ENCODE results near the gene SPATA32. TPM values are rescaled to one million over a fixed set of nuclear protein-coding genes. Genes with fewer than 3 reads are reported as not detected.

The SPATA32 gene
- total RNA-seq, 4 donors from 2014 or later: not detected

- no peak for TF ChIP-seq POLR2A (IDR thresholded peaks at IDR 0.05)
- peak; percentile 27 to 94 (median 84) for TF ChIP-seq CTCF (IDR thresholded peaks at IDR 0.05)
- intact Hi-C loops (cut with DNase I): loop anchor here (2.0 to 5.0 kb wide), 2 partner anchors 55 to 107 kb away; partner anchors contain the start of gene FMNL1
- H3K4me3 ChIP-seq (replicated peaks in 1 of 3): no peak overlapping the region
- H3K4me1 ChIP-seq: peaks cover 14 to 16% of the 10 kb centered on the region in 2 donors
- H3K36me3 ChIP-seq: peaks cover 17 to 19% of the 10 kb centered on the region in 2 donors
- H3K9me3 ChIP-seq: no peaks in the 10 kb centered on the region
- WGBS, 2 donors: 34 to 35% methylated on average over 16 of the region's 16 CpGs
- H3K27me3 ChIP-seq: no peaks in the 10 kb centered on the region
- DNase-seq: peak; percentile 97 to 98
- H3K27ac ChIP-seq: peak overlapping the region; percentile 2 to 69 (median 38)
These were observed 15.4 kb upstream of the SPATA32 start for GRCh38 chr17:45277216-45277849.

- no peak overlapping the region for H3K4me3 ChIP-seq (replicated peaks in 1 of 3)
- H3K4me1 ChIP-seq: peaks cover 14 to 16% of the 10 kb centered on the region in 2 donors
- 57 to 74% methylated on average over 6 of the region's 6 CpGs for WGBS, 2 donors
- DNase-seq: no peak
- no peaks in the 10 kb centered on the region for H3K9me3 ChIP-seq
- no peaks in the 10 kb centered on the region for H3K27me3 ChIP-seq
- H3K27ac ChIP-seq: no peak overlapping the region
- intact Hi-C loops (cut with DNase I): loop anchor here (2.0 to 5.0 kb wide), 2 partner anchors 54 to 109 kb away; partner anchors contain the start of gene FMNL1
- no peak for TF ChIP-seq CTCF (IDR thresholded peaks at IDR 0.05)
- no peak for TF ChIP-seq POLR2A (IDR thresholded peaks at IDR 0.05)
- peaks cover 20 to 21% of the 10 kb centered on the region in 2 donors for H3K36me3 ChIP-seq
These were observed 14.1 kb upstream of the SPATA32 start for GRCh38 chr17:45276031-45276430.

- 80 to 94% methylated on average over 1 to 5 of the region's 5 CpGs for WGBS, 2 donors
- intact Hi-C loops (cut with DNase I): no loop called here
These were observed 12.1 kb upstream of the SPATA32 start for GRCh38 chr17:45274033-45274432.

GRCh38 chr17:45273551-45273957 lies 11.7 kb upstream of the SPATA32 start:
- WGBS, 2 donors: 88 to 92% methylated on average over 12 to 16 of the region's 16 CpGs
- no peak for TF ChIP-seq POLR2A (IDR thresholded peaks at IDR 0.05)
- no peak for TF ChIP-seq CTCF (IDR thresholded peaks at IDR 0.05)
- DNase-seq: no peak
- Histone ChIP-seq H3K36me3 (peaks cover 44 to 45% of the 10 kb centered on the region in 2 donors), H3K27ac (no peak overlapping the region), H3K4me3 (replicated peaks in 1 of 3) (no peak overlapping the region), H3K4me1 (peaks cover 13 to 14% of the 10 kb centered on the region in 2 donors), H3K27me3 (no peaks in the 10 kb centered on the region), H3K9me3 (no peaks in the 10 kb centered on the region)
- intact Hi-C loops (cut with DNase I): no loop called here

More at GRCh38 chr17:45274033-45274432, 12.1 kb upstream of the SPATA32 start:
- Histone ChIP-seq H3K4me3 (replicated peaks in 1 of 3) (no peak overlapping the region), H3K4me1 (peaks cover 14 to 16% of the 10 kb centered on the region in 2 donors), H3K9me3 (no peaks in the 10 kb centered on the region), H3K36me3 (peaks cover 40% of the 10 kb centered on the region in 2 donors), H3K27ac (no peak overlapping the region), H3K27me3 (no peaks in the 10 kb centered on the region)
- DNase-seq: no peak
- TF ChIP-seq POLR2A (IDR thresholded peaks at IDR 0.05) (no peak), CTCF (IDR thresholded peaks at IDR 0.05) (no peak)

GRCh38 chr17:45271603-45272002 lies 9.7 kb upstream of the SPATA32 start:
- peaks cover 61 to 63% of the 10 kb centered on the region in 2 donors for H3K36me3 ChIP-seq

More at GRCh38 chr17:45271603-45272002, 9.7 kb upstream of the SPATA32 start:
- TF ChIP-seq POLR2A (IDR thresholded peaks at IDR 0.05) (no peak), CTCF (IDR thresholded peaks at IDR 0.05) (no peak)
- 96 to 98% methylated on average over 3 of the region's 3 CpGs for WGBS, 2 donors
- intact Hi-C loops (cut with DNase I): no loop called here
- Histone ChIP-seq H3K9me3 (no peaks in the 10 kb centered on the region), H3K27ac (no peak overlapping the region), H3K4me1 (no peaks in the 10 kb centered on the region), H3K4me3 (replicated peaks in 1 of 3) (no peak overlapping the region), H3K27me3 (no peaks in the 10 kb centered on the region)
- DNase-seq: no peak

All from thyroid gland (tissue), 4 donors.